Gastroesophageal sphincter (tissue), 4 donors: ENCODE results near the gene TOX2. TPM values are rescaled to one million over a fixed set of nuclear protein-coding genes. Genes with fewer than 3 reads are reported as not detected.

ENCODE experiments used
- ATAC-seq: fragments of 150-250 bp; one replicate; pipeline ENCODE4 v1.9.1; 2016; ENCODE audit warnings: mild to moderate bottlenecking, moderate library complexity
- H3K27ac ChIP-seq, 4 donors: fragments of 200-600 bp; sonication (generic) in 3 of 4; 1 replicate in 3 of 4; 2 replicates in 1 of 4; pipeline ENCODE4 v1.5.1; 2016 to 2019
- H3K27me3 ChIP-seq: fragments of 200-600 bp; sonication (generic); one replicate; pipeline ENCODE4 v1.5.1; 2019
- H3K36me3 ChIP-seq, 2 donors: fragments of 200-600 bp; sonication (generic); one replicate each; pipeline ENCODE4 v1.5.1; 2019; ENCODE audit warnings: control low read depth in 1 of 2
- H3K4me1 ChIP-seq, 3 donors: fragments of 200-600 bp; sonication (generic); 1 replicate in 2 of 3; 2 replicates in 1 of 3; pipeline ENCODE4 v1.5.1; 2016 to 2019; ENCODE audit warnings: control low read depth in 2 of 3
- H3K4me3 ChIP-seq, 2 donors: fragments of 200-600 bp; sonication (generic); one replicate each; pipeline ENCODE4 v1.5.1; 2019; ENCODE audit warnings: mild to moderate bottlenecking in 1 of 2, moderate library complexity in 1 of 2
- H3K9me3 ChIP-seq, 3 donors: fragments of 200-600 bp; sonication (generic); one replicate each; pipeline ENCODE4 v1.5.1; 2017 to 2019; ENCODE audit warnings: control low read depth in 2 of 3
- EP300 ChIP-seq: sonication (generic); formaldehyde crosslinking; IDR thresholded peaks from one replicate; pipeline ENCODE4 v1.6.1; 2017; ENCODE audit warnings: antibody characterized with exemption, mild to moderate bottlenecking
- POLR2A ChIP-seq, 2 donors: fragments of 450-650 bp; IDR thresholded peaks; one replicate each; pipeline ENCODE4 v1.6.1; 2017; ENCODE audit warnings: antibody characterized with exemption in 2 of 2, mild to moderate bottlenecking in 2 of 2, moderate library complexity in 1 of 2
- POLR2AphosphoS5 ChIP-seq: sonication (generic); formaldehyde crosslinking; IDR thresholded peaks from one replicate; pipeline ENCODE4 v1.6.1; 2017; ENCODE audit warnings: antibody characterized with exemption
- WGBS, 2 donors: methylation state at CpG; one replicate each; pipeline ENCODE4 v1.1.5; 2018; ENCODE audit warnings: low coverage in 1 of 2; 5-methylcytosine and 5-hydroxymethylcytosine counted together
- total RNA-seq, 4 donors: library from RNA; depleted of rRNA; stranded (reverse); fragments of >200 nt; gene quantifications; one replicate each; pipeline ENCODE4 v1.1.0, GENCODE V29; 2016
- TF ChIP-seq, protein P1 (sequence below), 4 experiments: fragments of 200-600 bp in 2 of 4; fragments of 450-650 bp in 2 of 4; sonication (generic) in 1 of 4; IDR thresholded peaks; one replicate each; pipeline ENCODE4 v1.5.1; 2017 to 2019; ENCODE audit warnings: antibody characterized with exemption in 4 of 4, mild to moderate bottlenecking in 2 of 4, moderate library complexity in 2 of 4

TOX2 gene
- total RNA-seq, 4 donors from 2014 or later = 16.4 to 47.8 (median 40.3) TPM

DNA sequence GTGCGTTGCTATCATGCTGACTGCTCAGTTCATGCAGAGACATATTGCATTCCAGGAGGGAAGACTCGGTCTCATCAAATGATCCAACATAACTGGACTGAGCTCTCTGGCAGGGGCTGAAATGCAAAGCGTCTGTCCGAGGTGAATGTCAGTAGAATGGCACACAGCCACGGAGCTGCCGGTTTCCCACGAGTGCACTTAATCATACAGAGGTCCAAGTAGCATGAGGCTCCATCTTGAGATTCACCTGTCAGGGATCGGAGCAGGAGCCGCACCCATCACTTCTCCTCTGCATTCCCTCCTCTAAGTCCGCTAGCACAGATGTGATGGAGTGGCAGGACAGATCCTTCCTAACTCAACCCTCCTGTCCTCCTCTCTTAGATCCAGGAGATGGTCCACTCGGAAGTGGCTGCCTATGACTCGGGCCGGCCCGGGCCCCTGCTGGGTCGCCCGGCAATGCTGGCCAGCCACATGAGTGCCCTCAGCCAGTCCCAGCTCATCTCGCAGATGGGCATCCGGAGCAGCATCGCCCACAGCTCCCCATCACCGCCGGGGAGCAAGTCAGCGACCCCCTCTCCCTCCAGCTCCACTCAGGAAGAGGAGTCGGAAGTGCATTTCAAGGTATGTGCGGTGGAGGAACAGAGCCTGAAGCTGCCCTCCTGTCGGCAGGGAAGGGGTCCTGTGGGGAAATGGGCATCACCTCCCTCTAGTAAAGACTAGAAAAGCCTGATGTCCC is 136.4 kb downstream of the TOX2 start:
- Histone ChIP-seq H3K9me3 (no peaks in the 10 kb centered on the region), H3K4me3 (no peak overlapping the region), H3K27me3 (no peaks in the 10 kb centered on the region), H3K4me1 (no peaks in the 10 kb centered on the region), H3K36me3 (peaks cover 0 to 51% of the 10 kb centered on the region in 2 donors), H3K27ac (no peak overlapping the region)
- WGBS, 2 donors = 75 to 81% methylated on average over 2 to 11 of the region's 25 CpGs
- TF ChIP-seq POLR2A (IDR thresholded peaks at IDR 0.05) (no peak), EP300 (no peak), POLR2AphosphoS5 (no peak)
- TF ChIP-seq, protein P1, sequence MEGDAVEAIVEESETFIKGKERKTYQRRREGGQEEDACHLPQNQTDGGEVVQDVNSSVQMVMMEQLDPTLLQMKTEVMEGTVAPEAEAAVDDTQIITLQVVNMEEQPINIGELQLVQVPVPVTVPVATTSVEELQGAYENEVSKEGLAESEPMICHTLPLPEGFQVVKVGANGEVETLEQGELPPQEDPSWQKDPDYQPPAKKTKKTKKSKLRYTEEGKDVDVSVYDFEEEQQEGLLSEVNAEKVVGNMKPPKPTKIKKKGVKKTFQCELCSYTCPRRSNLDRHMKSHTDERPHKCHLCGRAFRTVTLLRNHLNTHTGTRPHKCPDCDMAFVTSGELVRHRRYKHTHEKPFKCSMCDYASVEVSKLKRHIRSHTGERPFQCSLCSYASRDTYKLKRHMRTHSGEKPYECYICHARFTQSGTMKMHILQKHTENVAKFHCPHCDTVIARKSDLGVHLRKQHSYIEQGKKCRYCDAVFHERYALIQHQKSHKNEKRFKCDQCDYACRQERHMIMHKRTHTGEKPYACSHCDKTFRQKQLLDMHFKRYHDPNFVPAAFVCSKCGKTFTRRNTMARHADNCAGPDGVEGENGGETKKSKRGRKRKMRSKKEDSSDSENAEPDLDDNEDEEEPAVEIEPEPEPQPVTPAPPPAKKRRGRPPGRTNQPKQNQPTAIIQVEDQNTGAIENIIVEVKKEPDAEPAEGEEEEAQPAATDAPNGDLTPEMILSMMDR (IDR thresholded peaks at IDR 0.05) = no peak
- ATAC-seq = no peak

DNA sequence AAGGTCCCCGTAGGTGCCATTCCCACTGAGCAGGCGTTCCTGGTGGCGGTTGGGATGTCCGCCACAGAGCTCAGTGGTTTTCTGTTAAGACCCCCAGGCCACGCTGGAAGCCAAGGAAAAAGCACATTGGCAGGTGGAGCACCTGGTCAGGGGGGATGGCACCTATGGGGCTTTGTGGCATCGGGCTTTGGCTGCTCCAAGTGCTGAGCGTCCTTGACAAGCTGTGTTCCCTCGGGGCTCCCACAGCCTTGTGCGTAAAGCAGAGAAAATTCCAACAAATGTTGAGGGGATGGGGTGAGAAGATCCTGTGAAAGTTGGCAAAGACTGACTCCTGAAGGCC is 137.0 kb downstream of the TOX2 start:
- 86% methylated on average over 4 of the region's 9 CpGs; no CpG with 5 or more reads in 1 of the 2 donors for WGBS, 2 donors
- no peak for ATAC-seq

DNA sequence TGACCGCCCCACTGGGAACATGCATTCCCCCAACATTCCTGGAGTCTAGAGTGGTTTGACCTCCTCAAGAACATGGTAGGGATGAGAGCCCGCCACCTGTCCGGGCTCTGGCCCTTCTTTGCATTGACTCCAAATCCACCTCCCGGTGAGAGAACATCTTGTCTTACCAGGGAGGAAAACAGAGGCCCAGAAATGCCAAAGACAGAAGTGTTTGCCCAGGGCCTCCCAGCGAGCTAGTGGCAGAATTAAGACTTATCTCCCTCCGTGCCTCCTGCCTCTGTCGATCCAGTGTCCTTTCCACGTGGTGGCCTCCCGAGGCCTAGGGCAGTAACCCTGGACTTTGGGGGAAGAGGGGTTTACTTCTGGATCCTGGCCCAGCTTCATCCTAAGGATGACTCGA is 137.5 kb downstream of the TOX2 start:
- ATAC-seq = no peak
- no peak overlapping the region for H3K4me3 ChIP-seq
- TF ChIP-seq POLR2AphosphoS5 = no peak
- no peak for TF ChIP-seq EP300
- TF ChIP-seq, protein P1 (IDR thresholded peaks at IDR 0.05) = no peak
- TF ChIP-seq POLR2A (IDR thresholded peaks at IDR 0.05) = no peak

More for the DNA sequence above, 137.0 kb downstream of the TOX2 start:
- TF ChIP-seq POLR2A (IDR thresholded peaks at IDR 0.05) = no peak
- no peak for TF ChIP-seq EP300
- no peak for TF ChIP-seq POLR2AphosphoS5
- TF ChIP-seq, protein P1 (IDR thresholded peaks at IDR 0.05) = no peak
- Histone ChIP-seq H3K36me3 (peaks cover 0 to 57% of the 10 kb centered on the region in 2 donors), H3K9me3 (no peaks in the 10 kb centered on the region), H3K27ac (no peak overlapping the region), H3K27me3 (no peaks in the 10 kb centered on the region), H3K4me3 (no peak overlapping the region), H3K4me1 (no peaks in the 10 kb centered on the region)

DNA sequence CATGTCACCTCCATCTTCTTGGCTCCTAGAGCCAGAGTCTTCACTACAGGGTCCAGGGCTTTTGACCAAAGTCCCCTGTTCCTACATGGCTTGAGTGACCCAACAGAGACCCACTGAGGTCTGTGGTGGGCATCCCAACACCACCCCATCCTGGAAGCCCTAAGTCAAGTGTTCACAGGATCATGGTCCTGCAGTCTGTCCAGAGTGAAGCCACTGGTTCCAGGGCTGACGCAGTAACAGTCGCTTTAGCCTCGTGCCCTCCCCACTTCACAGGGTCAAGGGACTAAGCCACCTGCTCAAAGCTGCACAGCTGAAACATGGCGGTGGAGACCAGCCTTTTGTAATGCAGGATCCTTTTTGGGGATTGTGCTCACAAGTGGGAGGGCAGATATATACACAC is 138.4 kb downstream of the TOX2 start:
- no peaks in the 10 kb centered on the region for H3K27me3 ChIP-seq
- peaks cover 0 to 71% of the 10 kb centered on the region in 2 donors for H3K36me3 ChIP-seq
- H3K4me3 ChIP-seq = no peak overlapping the region
- ATAC-seq = no peak
- H3K27ac ChIP-seq = no peak overlapping the region
- TF ChIP-seq POLR2A (IDR thresholded peaks at IDR 0.05) = no peak
- TF ChIP-seq, protein P1 (IDR thresholded peaks at IDR 0.05) = no peak
- TF ChIP-seq EP300 = no peak
- no peak for TF ChIP-seq POLR2AphosphoS5
- WGBS, 2 donors = 20 to 100% methylated on average over 1 of the region's 4 CpGs
- H3K4me1 ChIP-seq = no peaks in the 10 kb centered on the region
- peaks cover 0 to 7% (median 0%) of the 10 kb centered on the region in 3 donors for H3K9me3 ChIP-seq

More for the DNA sequence above, 137.5 kb downstream of the TOX2 start:
- H3K9me3 ChIP-seq = no peaks in the 10 kb centered on the region
- H3K27ac ChIP-seq = no peak overlapping the region
- H3K27me3 ChIP-seq = no peaks in the 10 kb centered on the region
- WGBS, 2 donors = 76% methylated on average over 3 of the region's 10 CpGs; no CpG with 5 or more reads in 1 of the 2 donors
- peaks cover 0 to 62% of the 10 kb centered on the region in 2 donors for H3K36me3 ChIP-seq
- no peaks in the 10 kb centered on the region for H3K4me1 ChIP-seq

DNA sequence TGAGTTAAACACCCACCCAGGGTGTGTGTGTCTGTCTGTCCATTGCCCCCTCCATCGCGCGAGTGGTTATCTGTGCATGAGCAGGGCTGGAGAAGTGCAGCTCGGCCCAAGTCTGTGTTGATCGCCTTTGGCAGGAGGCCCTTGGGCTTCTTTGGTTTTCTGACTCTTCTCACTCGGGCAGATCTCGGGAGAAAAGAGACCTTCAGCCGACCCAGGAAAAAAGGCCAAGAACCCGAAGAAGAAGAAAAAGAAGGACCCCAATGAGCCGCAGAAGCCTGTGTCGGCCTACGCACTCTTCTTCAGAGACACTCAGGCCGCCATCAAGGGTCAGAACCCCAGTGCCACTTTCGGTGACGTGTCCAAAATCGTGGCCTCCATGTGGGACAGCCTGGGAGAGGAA is 139.5 kb downstream of the TOX2 start:
- no peaks in the 10 kb centered on the region for H3K4me1 ChIP-seq
- TF ChIP-seq POLR2AphosphoS5 = no peak
- TF ChIP-seq POLR2A (IDR thresholded peaks at IDR 0.05) = no peak
- TF ChIP-seq EP300 = no peak
- TF ChIP-seq, protein P1 (IDR thresholded peaks at IDR 0.05) = no peak
- ATAC-seq = no peak
- peaks cover 0 to 9% (median 0%) of the 10 kb centered on the region in 3 donors for H3K9me3 ChIP-seq
- H3K4me3 ChIP-seq = no peak overlapping the region
- no peak overlapping the region for H3K27ac ChIP-seq
- no peaks in the 10 kb centered on the region for H3K27me3 ChIP-seq
- 90% methylated on average over 11 of the region's 16 CpGs; no CpG with 5 or more reads in 1 of the 2 donors for WGBS, 2 donors
- peaks cover 0 to 81% of the 10 kb centered on the region in 2 donors for H3K36me3 ChIP-seq
